ENCODE measurements around the gene XXYLT1.

XXYLT1 gene

DNA sequence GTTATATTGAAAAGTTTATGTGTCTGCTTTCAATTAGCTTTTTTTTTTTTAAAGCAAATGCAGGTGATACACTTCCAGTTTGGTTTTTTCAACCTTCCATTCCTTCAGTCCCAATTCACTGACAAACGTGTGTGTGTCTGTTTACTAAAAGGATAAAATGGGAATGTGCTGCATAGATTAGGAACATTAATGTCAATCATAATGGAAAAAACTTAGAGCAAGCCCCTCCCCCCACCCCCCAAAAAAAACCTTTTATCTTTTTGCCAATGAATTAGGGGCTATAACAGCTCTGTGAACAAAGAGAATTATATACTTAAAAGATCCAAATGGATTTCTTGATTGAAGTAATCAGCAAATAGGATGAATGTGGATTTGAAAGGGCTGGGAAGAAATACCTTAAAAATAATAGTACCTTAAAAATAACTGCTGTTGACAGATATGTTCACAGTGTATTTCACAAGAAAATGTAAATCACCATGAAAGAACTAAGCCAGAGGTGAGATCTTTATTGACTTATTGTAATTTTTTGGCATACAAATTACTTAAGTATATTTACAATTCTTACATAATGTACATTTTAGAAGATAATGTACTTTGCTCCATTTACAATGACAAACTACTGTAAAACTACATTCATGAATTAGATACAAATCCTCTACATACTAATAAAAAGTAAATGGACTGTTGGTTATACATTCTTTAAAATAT lies 3.5 kb upstream of the XXYLT1 start:
- H3K4me3 Mint-ChIP-seq, result no peak overlapping the region
- H3K4me1 Mint-ChIP-seq (ENCODE audit: low read depth), result peaks cover 14% of the 10 kb centered on the region
- intact Hi-C loops (cut with micrococcal nuclease), result no loop called here
- H3K9me3 Mint-ChIP-seq, result no peaks in the 10 kb centered on the region
- H3K27ac Mint-ChIP-seq, result no peak overlapping the region
- no peaks in the 10 kb centered on the region for H3K27me3 Mint-ChIP-seq
- H3K36me3 Mint-ChIP-seq (ENCODE audit: low read depth), result peaks cover 25% of the 10 kb centered on the region

DNA sequence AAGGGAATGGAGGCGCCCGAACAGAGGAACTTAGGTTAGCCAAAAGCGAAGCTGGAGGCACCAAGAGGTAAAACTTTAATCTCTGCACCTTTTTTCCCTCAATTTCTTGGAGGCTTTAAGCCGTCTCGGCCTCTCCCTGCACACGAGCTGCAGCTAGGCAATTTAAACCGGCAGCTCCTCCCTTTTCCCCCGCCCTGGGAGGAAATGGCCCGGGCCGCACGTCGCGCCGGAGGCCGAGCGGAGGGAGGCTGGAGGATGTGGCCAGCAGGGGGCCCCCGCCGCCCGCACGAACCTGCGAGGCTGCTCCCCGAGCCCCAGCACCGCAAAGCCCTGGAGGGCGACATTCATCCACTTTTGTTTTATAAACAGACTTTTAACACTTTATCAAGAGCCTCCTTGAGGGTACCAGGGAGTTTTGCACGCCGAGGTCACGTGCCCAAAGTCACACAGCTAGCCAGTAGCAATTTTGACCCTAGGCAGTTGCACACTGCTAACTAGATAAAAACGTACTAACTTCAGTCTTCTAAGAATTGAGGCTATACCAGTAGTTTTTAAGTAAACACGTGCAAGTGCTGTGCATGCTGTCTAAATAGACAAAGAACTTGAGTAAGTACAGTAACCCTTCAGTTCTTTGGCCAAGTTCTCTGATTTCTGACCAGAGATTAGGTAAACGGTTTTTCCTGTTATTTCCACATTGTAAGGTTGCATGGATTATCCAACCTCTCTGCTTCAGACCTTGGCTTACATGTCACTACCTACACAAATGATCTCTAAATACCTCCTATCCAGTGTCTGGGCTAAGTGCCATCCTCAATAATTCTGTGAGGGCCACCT lies 668 bp upstream of the XXYLT1 start:
- Mint-ChIP-seq H3K36me3 (ENCODE audit: low read depth) (peaks cover 31% of the 10 kb centered on the region), H3K4me1 (ENCODE audit: low read depth) (peaks cover 40% of the 10 kb centered on the region), H3K4me3 (peak overlapping the region; percentile 89), H3K27me3 (no peaks in the 10 kb centered on the region), H3K27ac (peak overlapping the region; percentile 81), H3K9me3 (no peaks in the 10 kb centered on the region)
- intact Hi-C loops (cut with micrococcal nuclease), result loop anchor here (2.0 kb wide), 1 partner anchor 251 kb away; no protein-coding TSS in a partner anchor

- no peaks in the 10 kb centered on the region for H3K9me3 Mint-ChIP-seq
- peak overlapping the region; percentile 81 for H3K27ac Mint-ChIP-seq
Observed at GRCh38 chr3:195270079-195270816, 711 bp downstream of the XXYLT1 start.

DNA sequence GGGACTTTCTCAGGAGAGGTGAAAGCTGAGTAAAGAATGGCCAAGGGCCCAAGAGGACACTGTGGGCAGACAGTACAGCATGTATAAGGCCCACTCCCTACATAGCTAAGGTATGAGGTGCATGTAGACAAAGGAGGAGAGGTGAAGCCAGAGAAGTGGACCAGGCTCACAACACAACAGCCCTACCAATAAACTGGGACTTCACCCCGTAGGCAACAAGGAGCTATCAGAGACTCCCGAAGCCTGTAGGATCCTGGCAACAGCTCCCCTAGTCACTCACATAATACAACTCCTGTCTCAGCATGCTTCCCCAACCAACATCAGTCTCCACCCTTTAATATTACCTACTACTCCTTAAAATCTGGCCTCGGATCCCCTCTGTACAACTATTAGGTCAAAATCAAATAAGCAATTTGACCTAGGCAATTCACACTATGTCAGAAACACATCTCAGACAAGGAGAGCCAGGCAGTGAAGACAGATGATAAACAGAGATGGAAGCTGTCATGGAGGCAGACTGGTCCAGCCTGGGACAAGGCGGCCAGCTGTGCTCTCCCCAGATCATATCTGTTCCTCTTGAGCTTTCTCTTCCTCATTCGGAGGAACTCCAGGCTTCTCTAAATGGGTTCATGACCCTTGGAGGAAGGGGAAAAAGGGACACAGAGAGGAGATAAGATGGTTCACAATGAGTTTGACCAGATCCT lies 1.4 kb downstream of the XXYLT1 start:
- intact Hi-C loops (cut with micrococcal nuclease), result loop anchor here (2.0 kb wide), 2 partner anchors 253 to 597 kb away; partner anchors contain the start of gene LSG1
- Mint-ChIP-seq H3K27ac (peak overlapping the region; percentile 81), H3K36me3 (ENCODE audit: low read depth) (peaks cover 52% of the 10 kb centered on the region), H3K4me3 (peak overlapping the region; percentile 89), H3K4me1 (ENCODE audit: low read depth) (peaks cover 61% of the 10 kb centered on the region), H3K9me3 (no peaks in the 10 kb centered on the region), H3K27me3 (no peaks in the 10 kb centered on the region)

More at GRCh38 chr3:195270079-195270816, 711 bp downstream of the XXYLT1 start:
- Mint-ChIP-seq H3K4me3 (peak overlapping the region; percentile 89), H3K27me3 (no peaks in the 10 kb centered on the region), H3K4me1 (ENCODE audit: low read depth) (peaks cover 54% of the 10 kb centered on the region), H3K36me3 (ENCODE audit: low read depth) (peaks cover 45% of the 10 kb centered on the region)
- intact Hi-C loops (cut with micrococcal nuclease), result loop anchor here (2.0 kb wide), 1 partner anchor 253 kb away; no protein-coding TSS in a partner anchor

DNA sequence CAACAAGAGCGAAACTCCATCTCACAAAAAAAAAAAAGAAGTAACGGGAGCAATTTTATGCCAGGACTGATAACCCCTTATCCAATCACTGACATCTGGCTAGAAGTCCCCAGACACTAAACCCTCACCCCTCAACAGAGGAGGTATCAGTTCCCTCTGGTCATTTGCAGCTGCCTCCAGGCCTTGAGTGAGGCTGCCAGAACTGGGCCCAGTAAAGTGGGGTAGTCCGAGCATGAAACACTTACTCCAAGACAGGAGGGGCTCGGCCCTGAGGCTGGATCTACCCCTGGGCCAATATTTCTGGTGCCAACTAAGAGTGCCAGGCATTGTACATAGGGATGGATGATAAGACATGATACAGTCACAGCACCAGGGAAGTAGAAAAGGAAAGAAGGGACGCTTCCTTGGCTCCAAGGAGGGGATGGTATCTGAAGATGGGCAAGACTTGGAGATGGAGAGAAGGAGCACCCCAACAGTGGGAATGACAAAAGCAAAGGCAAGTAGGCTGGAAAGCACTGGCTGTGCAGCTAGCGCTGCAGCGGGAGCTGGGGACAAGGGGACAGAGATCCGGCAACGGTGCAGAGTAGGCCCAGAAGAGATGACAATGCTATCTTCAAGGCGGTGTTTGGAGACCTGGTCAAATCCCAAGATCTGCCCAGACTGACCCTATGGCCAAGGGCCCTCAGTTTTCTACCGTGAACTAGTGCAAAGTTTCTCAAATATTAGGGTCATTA lies 2.2 kb downstream of the XXYLT1 start:
- Mint-ChIP-seq H3K36me3 (ENCODE audit: low read depth) (peaks cover 57% of the 10 kb centered on the region), H3K9me3 (no peaks in the 10 kb centered on the region), H3K27me3 (no peaks in the 10 kb centered on the region), H3K4me1 (ENCODE audit: low read depth) (peaks cover 69% of the 10 kb centered on the region), H3K27ac (peak overlapping the region; percentile 81), H3K4me3 (peak overlapping the region; percentile 89)
- intact Hi-C loops (cut with micrococcal nuclease), result loop anchor here (2.0 kb wide), 1 partner anchor 596 kb away; the partner anchor contains the start of gene LSG1

DNA sequence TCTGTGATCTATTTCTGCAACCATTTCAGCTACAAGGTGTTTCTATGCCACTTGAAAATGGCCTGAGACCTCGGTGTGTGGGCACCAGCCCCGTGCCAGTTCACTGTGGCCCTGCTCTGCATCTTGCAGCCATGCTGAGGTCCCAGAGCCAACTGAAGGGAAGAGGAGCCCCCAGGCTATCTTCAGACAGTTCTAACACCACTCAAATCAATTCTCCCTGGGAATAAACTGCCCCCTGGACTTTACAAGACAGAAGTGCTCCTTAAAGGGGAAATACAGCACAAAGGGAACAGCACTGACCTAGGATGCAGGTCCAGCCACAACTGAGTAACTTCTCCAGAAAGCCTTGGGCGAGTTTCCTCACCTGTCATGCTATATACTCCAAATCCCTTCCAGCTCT lies 3.9 kb downstream of the XXYLT1 start:
- Mint-ChIP-seq H3K27ac (no peak overlapping the region), H3K4me1 (ENCODE audit: low read depth) (peaks cover 77% of the 10 kb centered on the region), H3K9me3 (no peaks in the 10 kb centered on the region), H3K4me3 (no peak overlapping the region), H3K36me3 (ENCODE audit: low read depth) (peaks cover 68% of the 10 kb centered on the region), H3K27me3 (no peaks in the 10 kb centered on the region)
- intact Hi-C loops (cut with micrococcal nuclease), result no loop called here

GRCh38 chr3:195266428-195266827 lies 4.5 kb downstream of the XXYLT1 start:
- intact Hi-C loops (cut with micrococcal nuclease), result no loop called here
- Mint-ChIP-seq H3K36me3 (ENCODE audit: low read depth) (peaks cover 68% of the 10 kb centered on the region), H3K27ac (no peak overlapping the region), H3K9me3 (no peaks in the 10 kb centered on the region), H3K27me3 (no peaks in the 10 kb centered on the region), H3K4me1 (ENCODE audit: low read depth) (peaks cover 71% of the 10 kb centered on the region), H3K4me3 (no peak overlapping the region)

DNA sequence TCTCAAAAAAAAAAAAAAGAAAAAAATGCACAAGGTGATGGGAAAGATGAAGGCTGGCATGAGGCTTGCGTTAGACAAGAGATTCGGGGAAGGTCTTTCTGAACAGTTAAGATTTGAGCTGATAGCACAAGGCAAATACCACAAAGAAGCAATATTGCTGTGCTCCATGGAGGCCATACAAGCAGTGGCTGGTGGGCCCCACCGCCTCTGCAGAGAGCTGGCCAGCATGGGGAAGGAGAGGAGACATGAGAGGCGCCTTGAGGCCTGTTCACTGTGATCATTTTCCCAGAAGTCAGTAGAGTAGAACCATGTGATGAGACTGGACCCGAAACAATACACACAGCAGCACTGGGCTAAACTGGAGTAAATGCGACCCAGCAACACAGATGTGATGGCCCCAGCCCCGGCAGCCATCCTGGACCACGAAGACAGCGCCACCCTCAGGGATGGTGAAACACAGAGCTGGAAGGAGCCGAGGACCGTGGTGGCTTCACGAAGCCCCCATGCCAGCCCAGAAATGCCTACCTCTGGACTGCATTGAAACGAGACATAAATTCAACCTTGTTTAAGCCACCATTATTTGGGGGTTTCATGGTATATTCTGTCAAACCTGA lies 5.5 kb downstream of the XXYLT1 start:
- H3K4me3 Mint-ChIP-seq, result no peak overlapping the region
- intact Hi-C loops (cut with micrococcal nuclease), result no loop called here
- no peaks in the 10 kb centered on the region for H3K27me3 Mint-ChIP-seq
- H3K36me3 Mint-ChIP-seq (ENCODE audit: low read depth), result peaks cover 77% of the 10 kb centered on the region
- H3K9me3 Mint-ChIP-seq, result no peaks in the 10 kb centered on the region
- peaks cover 79% of the 10 kb centered on the region for H3K4me1 Mint-ChIP-seq (ENCODE audit: low read depth)
- H3K27ac Mint-ChIP-seq, result no peak overlapping the region

- Mint-ChIP-seq H3K36me3 (ENCODE audit: low read depth) (peaks cover 69% of the 10 kb centered on the region), H3K4me1 (ENCODE audit: low read depth) (peaks cover 76% of the 10 kb centered on the region), H3K27me3 (no peaks in the 10 kb centered on the region), H3K9me3 (no peaks in the 10 kb centered on the region), H3K4me3 (no peak overlapping the region), H3K27ac (peak overlapping the region; percentile 50)
- intact Hi-C loops (cut with micrococcal nuclease), result loop anchor here (5.0 kb wide), 2 partner anchors 152 to 262 kb away; no protein-coding TSS in a partner anchor
Observed at GRCh38 chr3:195263925-195264600, 6.9 kb downstream of the XXYLT1 start.

- Mint-ChIP-seq H3K4me3 (no peak overlapping the region), H3K27me3 (no peaks in the 10 kb centered on the region), H3K27ac (peak overlapping the region; percentile 50), H3K9me3 (no peaks in the 10 kb centered on the region), H3K36me3 (ENCODE audit: low read depth) (peaks cover 62% of the 10 kb centered on the region), H3K4me1 (ENCODE audit: low read depth) (peaks cover 76% of the 10 kb centered on the region)
- intact Hi-C loops (cut with micrococcal nuclease), result loop anchor here (5.0 kb wide), 2 partner anchors 151 to 261 kb away; no protein-coding TSS in a partner anchor
Observed at GRCh38 chr3:195263193-195263924, 7.6 kb downstream of the XXYLT1 start.

DNA sequence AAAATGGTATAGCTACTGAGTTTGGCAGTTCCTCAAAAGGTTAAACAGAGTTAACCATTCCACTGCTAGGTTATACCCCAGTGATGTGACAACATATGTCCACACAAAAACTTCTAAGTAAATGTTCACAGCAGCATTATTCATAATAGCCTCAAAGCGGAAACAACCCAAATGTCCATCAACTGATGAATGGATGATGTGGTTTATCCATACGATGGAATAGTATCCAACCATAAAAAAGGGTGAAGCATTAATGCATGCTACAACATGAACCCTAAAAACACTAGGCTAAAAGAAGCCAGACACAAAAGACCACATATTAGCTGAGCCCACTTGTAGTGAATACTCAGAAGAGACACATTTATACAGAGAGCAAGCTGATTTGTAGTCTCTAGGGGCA lies 9.0 kb downstream of the XXYLT1 start:
- H3K4me1 Mint-ChIP-seq (ENCODE audit: low read depth), result peaks cover 71% of the 10 kb centered on the region
- H3K4me3 Mint-ChIP-seq, result no peak overlapping the region

More for the DNA sequence above, 9.0 kb downstream of the XXYLT1 start:
- Mint-ChIP-seq H3K27me3 (no peaks in the 10 kb centered on the region), H3K27ac (no peak overlapping the region), H3K36me3 (ENCODE audit: low read depth) (peaks cover 60% of the 10 kb centered on the region), H3K9me3 (no peaks in the 10 kb centered on the region)
- intact Hi-C loops (cut with micrococcal nuclease), result loop anchor here (5.0 kb wide), 2 partner anchors 150 to 260 kb away; no protein-coding TSS in a partner anchor
